Activated T-helper 1 cell treated with anti-CD3 and anti-CD28 coated beads, Interleukin-2, amount 50 U/mL, for 16 hours (primary cell): ENCODE measurements around the gene NTF3.

Experiments used
- DNase-seq, 2 donors: peaks; one replicate each; pipeline ENCODE4 v3.0.0-alpha.2; 2020; ENCODE audit warnings: low read depth in 1 of 2, low spot score in 1 of 2

NTF3 gene

DNA sequence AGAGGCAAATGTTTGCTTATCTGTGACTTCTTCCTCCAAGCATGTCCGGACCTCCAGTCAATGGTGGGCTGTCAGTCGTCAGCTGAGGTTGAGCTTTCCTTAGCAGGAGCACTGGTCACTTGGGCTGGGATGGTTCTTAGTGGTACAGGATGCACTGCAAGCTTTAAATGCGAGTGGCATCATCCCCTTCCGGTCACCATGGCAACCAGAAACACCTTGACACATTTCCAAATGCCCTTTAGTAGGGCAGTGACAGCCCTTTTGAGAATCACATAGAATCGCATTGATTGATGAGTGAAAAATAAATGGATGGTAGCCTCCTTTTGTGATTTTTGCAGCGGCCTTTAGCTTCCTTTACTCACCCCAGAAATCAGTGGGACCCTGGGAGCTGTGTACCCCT lies 24.1 kb downstream of the NTF3 start:
- DNase-seq = no peak

DNA sequence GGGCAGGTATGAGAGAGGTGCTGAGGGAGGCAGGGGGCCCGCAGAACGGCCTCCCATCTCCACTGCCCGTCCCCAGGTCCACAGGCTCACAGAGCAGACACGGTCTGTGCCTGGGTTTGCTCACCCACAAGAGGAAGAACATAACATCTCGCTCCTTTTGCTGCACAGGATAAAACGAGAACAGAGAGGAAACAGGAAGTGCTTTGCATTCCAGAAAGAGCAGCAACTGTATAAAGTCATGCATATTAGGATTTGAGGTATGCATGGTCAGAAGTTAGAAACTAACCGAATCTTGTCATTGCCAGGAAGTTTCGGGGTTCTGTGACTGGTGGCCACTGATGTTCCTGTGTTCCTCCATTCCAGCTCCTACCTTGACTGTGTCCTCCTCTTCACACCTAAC lies 25.0 kb downstream of the NTF3 start:
- DNase-seq = no peak

DNA sequence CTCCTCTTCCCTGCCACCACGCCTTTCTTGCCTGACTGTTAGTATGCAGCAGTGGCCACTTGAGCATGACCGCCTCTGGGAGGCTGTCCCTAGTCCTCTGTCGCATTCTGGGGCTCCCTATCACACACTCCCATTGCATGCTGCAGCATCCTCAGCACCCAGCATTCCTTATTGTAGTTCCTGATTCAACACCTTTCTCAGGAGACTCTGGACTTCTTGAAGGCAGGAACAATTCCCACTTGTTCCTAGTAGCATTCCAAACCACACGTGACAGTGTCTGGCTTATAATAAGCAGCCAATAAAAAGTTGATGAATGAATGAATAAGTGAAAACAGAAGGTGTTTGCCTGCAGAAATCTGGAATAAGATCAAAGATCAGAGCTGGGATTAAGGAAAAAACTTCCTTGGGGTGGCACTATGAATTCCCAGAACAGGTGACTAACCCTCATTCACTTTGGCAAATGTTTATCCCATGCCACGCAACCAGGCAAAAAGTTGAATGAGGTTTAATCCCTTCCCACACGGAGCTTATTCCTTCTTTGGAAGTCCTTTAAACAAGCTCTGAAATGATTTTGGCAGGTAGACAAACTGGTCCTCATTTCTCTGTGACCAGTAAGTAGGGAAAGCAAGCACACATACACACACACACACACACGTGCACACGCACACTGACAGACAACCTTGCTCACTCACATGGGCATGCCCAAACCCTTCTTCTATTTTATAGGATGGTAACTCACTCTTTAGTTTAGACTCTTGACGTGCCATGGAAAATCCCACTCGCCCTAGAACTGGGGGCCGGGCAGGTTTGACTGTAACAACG lies 26.5 kb downstream of the NTF3 start:
- DNase-seq = no peak

DNA sequence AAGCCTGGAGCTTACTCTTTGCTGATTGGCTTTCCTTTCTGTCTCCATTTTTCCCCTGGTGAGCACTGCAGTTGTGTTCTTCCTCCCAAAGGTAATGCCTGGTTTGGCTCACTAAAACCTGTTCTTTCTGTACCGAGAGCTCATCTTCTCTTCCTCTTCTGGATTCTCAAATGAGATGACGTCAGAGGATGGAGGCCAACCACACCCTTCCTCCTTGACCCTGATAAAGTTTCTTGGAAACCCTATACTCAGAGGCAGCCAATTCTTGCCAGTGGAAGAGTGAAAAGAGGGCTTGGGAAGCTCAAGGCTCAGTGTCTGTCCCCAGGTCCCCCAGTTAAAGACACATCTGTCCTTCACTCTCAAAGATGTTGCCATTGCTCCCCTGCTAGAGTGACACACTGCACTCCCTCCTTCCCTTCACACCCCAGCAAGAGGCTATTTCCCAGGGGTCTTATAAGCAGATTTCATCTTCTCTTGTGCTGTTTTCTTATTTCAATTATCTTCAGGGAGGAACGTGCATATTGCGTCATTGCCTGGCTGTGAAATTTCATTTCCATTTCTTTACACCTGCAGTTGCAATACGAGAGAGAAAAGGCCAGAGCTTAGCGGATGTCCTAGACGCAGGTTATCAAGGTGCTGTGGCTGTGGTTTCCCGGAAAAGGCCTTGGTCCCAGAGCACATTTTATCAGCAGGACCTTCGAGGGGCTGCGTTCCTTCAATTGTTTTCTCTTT lies 27.3 kb downstream of the NTF3 start:
- DNase-seq = no peak

DNA sequence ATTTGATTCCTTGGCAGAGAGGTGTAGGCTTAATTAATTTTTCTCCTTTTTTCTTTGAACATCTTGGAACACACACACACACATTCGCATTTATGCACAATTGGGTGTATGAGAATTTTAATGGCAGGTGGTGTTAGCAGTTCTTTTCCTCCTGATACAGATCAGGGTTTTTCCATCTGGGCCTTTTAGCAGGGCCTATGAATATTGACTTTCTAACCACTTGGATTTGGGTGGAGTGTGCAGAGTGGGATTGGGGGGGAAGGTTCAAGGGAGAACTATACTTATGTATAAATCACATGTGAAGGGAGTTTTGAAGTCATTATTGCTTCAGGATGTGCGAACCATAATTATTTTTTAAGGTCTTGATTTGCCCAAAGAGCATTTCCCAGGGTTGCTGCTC lies 28.9 kb downstream of the NTF3 start:
- DNase-seq = no peak

DNA sequence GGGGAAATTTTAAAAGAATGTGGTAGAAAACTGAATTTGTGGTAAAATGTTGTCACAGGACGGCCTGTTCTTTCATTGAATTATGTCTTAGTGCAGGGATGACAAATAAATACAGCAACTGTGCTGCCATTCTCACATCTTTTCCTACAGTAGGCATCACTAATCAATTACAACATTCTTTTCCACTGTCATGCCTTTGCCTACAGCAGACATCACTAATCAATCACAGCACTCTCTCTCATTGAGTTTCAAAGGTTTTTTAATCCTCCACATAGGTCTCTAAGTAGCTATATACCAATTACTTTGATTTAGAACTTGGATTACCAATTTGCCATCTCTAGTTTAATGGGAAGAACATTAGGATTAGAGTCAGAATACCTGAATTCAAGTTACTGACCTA lies 30.1 kb downstream of the NTF3 start:
- no peak for DNase-seq

DNA sequence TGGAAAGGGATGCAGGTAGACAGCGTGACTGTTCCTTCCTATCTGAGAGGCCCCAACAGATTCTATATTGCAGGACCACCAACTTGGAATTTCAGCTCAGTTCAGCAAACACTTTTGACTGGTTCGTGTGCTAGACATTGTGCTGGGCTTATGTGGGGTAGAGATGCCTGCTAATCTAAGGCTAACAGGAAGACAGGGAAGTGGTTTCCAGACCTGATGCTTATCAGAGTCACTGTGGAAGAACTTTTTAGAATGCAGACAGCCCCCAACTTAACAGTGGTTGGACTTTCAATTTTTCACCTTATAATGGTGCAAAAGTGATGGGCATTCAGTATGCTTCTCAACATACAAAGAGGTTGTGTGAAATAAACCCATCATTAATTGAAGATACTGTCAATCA lies 32.2 kb downstream of the NTF3 start:
- DNase-seq = no peak

DNA sequence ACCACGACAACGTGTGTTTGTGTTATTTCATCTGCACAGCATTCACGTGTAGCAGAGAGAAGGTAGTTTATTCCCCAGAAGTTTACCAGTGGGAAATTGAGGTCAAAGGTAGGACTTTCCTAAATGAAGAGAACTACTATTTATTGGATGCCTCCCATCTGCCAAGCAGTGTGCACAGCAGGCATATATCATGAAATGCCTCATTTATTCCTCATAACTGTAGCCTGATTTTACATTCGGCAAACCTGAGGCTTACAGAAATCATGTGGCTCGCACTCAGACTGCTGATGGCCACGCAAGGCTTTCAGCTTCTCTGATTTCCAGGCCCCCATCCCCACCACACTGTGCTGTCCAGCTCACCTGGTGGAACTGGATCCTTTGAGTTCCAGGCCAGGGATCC lies 33.5 kb downstream of the NTF3 start:
- no peak for DNase-seq

DNA sequence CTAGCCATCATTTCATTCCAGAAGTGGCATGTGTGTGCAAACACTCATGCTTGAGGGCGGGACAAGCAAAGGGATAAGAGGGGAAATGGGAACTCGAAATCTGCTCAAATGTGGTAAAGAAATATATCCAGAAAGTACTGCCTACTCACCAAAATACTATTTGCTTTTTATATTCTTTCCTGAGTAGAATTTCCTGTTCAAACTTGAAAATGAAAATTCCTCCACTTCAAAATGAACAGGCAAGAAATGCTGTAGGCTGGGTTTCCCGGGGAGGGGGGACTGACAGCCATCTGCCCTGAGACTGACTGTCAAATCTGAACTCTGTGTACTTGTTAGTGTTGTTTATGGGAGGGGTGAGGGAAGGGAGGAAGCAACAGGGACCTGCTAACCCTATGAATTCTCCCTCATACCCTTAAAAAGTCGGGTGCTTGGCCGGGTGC lies 34.6 kb downstream of the NTF3 start:
- DNase-seq = no peak

DNA sequence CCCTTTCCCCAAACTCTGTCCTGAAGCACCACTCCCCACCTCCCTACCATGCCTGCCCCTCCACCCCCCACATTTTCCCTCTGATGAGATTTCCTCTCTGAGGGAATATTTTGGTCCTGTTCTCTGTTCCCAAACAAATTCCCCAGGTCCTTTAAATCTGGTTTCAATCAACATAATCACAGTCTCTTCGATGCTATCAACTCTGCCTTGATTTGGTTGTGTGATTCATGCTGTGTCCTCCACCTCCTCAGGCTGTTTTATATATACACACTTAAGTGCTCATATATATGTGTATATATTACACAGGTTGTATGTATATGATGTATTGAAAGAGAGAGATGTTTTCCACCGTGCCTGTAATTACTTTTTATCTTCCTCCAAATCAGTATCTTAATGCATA lies 36.0 kb downstream of the NTF3 start:
- no peak for DNase-seq

DNA sequence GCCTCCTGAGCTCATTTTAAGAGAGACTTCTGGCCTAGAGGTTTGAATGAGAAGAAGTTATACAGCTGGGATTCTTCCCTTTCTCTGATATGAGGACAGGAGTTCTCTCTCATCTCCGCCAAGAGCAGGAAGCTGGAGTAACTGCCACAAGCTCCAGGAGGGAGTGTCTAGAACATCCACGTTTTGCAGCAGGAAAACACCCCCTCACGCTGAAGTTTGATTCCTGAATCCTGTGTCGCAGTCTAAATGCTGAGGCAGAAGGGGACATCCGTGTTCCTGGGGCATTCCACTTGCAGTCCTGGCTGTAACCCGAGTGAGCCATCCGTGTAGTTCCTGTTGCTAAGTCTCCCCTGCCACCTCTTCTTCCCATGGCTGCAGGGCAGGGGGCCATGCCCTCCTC lies 38.3 kb downstream of the NTF3 start:
- DNase-seq = no peak

DNA sequence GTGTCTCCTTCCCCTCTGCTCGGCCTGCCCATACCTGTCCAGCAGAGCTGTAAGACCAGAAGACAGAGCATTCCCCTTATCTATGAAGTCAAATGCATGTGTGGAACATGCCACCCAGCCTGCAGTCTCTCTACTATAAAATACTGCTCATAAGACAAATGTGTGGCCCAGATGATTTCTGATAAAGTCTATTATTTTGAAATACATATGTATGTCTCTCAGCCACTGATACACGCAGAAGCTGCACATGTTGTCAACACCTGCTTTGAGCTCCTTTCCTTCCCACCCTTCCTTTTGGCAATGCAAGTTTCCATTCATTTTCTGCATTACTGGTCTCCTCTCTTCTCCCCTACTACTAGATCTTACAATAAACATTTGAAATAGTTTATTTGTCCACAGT lies 38.8 kb downstream of the NTF3 start:
- no peak for DNase-seq

DNA sequence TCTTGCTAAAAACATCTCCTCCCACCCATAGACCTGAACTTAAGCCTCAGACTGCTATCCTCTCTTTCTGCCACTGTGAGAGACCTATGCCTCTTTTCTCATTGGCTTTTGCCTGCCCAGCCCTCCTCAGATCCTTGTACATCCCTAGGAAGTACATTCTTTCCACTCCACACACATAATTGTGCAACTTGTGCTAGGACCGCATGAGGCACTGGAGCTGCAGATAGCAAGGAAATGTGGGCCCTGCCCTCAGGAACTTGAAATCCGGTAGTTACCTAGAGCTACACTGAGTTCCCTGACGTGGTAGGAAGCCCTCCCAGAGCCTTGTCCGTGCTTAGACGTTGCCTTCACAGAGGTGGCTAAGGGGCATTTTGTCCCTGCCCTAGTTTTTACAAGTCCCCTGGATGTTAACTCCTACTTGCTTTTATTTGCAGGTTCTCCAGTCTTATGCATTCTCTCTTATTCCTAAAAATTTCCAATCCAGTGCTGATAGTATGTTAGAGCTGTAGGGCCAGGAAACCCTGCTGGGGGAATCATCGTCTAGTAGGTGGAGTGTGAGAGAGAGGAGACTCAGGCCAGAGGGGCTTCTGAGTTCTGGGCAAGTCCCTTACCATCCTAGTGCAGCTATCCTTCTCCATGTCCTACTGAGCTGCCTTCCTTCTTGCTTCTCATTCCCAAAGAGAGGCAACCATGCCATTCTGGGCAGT lies 41.3 kb downstream of the NTF3 start:
- DNase-seq = no peak

DNA sequence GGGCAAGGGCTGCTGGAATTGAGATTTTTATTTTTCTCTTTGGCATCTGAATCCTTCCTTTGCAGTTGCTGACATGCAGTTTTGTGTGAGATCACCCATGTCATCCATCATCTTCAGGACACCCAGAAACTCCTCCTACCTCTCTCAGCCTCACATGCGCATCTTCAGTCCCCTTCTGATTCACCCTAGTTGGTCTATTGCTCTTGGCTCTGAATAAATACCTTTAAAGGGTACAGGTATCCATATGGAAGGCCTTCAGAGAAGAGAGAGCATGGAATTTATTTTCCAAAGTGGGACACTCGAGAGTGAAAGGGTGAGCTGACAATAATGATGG lies 41.8 kb downstream of the NTF3 start:
- no peak for DNase-seq

DNA sequence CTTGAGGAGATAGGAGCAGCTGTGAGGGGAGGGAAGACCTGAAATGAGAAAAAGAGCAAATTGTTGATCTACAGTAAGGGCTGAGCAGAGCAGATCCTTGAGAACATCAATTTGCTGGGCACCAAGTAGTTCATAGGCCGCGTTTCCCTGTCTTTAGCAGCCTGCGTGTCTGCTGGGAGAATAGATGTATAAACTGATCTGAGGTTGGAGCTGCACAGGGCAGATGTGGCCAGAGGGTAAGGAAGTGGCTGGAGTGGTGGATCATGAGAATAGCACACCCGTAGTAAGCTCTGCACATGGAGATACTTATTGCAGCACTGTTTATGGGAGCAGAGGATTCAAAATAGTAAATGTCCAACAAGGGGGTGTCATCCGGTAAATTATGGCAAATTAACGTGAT lies 44.4 kb downstream of the NTF3 start:
- DNase-seq = no peak

DNA sequence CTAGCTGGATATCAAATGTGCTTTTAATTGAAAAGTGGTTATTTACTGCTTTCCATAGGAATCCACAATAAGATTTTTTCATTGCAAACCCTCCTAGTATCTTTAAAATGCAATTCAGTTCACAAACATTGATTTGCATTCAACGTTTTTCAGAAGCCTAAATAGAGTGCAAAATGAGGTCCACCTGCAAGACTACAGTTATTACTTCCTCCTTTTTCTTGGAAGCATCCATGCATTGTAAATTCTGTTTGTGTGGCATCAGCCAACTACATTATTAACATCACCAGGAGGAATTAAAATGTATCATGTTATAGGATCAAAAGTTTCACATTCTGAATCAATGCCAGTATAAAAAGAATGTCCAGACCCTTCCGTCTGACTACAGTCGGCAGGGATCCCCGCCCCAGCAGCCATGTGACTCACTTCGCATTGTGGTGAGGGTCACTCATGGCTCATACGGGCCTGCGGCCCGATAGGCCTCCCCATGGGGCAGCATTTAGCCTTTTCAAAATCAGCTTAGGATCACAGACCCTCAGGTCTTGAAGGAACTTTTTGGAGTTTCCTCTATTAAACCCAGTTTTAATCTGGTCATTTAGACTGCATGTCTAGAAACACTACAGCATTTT lies 46.3 kb downstream of the NTF3 start:
- no peak for DNase-seq

DNA sequence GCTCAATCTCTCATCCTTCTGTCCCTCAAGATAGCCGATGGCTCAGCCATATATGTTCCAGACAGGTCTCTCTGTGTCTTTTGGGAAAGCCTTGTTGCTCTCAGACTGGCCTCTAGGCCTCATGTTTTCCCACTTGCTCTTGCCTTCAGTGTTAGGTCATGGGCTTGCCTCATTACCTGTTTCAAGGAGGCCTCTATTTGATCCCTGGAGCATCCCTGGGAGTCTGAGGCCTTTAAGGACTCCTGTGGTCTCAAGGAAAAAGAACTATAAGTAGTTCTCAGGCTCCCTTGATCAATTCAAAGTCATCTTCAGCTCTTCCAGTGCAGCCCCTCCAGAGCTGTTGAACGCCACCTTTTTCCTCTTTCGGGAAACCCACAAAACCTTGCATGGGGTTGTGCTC lies 47.9 kb downstream of the NTF3 start:
- no peak for DNase-seq

DNA sequence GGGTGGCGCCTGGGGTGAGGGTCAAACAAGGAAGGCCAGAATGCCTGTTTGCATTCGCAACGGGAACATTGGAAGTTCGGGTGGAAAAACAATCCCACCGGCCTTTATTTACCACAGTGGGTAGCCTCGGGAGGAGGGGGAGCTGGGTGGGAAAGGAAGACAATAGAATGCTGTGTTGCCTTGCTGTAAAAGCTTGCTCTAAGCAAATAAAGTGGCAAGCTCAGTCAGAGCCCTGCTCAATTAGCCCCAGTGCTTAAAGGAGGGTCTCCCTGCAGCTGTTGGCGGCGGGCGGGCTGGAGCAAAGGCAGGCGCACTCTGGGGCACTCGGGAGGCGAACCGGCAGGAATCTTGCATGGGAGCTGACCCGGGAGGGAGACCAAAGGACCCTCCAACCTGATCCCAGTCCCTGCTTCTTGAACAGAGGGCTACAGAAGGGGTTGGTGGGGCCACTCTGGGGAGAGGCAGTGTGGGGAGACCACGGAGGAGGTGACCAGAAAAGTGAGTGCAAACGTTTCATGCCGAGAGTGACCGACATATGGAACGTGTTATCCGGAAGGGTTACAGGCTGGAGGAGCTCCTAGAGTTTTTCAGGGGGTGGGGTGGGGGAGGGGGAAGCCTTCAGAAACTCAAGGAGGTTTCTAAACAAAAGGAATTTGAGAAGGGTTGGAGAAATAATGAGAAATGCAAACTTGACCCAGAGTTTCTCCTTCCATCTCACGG lies 48.5 kb downstream of the NTF3 start:
- no peak for DNase-seq

DNA sequence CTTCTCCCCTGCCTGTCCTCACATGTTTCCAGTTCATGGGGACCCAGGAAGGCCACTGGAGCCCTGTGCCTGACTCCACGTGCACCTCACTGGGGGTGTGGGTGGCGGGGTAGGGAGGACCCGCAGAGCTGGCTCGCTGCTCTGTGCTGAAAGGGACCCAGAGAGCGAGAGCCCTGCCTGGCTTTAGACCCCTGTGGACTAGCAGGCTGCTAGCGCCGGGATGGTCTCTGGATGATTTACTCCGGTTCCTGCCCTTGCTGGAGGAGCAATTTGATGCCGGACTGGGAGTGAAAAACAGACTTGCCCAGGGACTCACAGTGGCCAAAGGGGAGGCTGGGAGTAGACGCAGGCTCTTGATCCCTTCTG lies 49.0 kb downstream of the NTF3 start:
- no peak for DNase-seq

DNA sequence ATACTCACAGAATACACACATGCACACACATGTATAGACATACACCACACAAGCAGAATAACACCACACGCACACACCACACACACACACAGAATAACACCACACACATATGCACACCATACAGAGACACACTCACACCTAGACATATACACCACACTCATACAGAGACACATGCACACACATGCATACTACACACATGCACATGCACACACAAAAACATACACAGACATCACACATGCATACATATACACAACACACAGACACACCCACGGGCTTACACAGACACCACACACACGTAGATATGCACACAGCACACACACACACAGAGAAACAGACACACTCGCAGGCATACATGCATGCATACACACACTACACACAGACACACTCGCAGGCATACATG lies 49.7 kb downstream of the NTF3 start:
- DNase-seq = no peak

DNA sequence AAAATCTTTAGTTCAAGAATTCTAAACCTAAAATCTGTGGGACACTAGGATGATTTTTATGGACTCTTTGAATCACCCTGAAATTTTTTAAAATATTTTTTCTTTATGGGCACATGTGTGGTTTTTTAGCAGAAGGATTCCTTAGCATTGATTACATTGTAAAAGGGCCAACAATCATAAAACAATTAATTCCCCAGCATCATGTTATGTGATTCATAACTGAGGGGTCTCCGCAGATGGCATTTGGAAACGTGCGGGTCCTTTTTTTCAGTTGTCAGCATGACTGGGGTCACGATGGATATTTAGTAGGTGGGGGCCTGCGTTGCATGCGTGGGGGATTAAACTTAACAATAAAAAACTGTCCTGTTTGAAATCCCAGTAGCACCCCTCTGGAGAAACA lies 52.5 kb downstream of the NTF3 start:
- DNase-seq = no peak
